Vagina (tissue), 2 donors: Measurements from ENCODE around the gene TXNRD1. TPM values are rescaled to one million over a fixed set of nuclear protein-coding genes. Genes with fewer than 3 reads are reported as not detected.
"Not testable (repeated sequence)": the region's sequence is repeated elsewhere in the genome, so short reads cannot be mapped to it uniquely, and the experiment has no call there.

Experiments used
- DNase-seq, 2 donors: peaks; one replicate each; pipeline ENCODE4 v3.0.0-alpha.2; 2017; ENCODE audit errors: extremely low spot score in 2 of 2
- H3K27ac ChIP-seq: fragments of 200-600 bp; sonication (generic); one replicate; pipeline ENCODE4 v1.5.1; 2019
- H3K27me3 ChIP-seq: fragments of 200-600 bp; sonication (generic); one replicate; pipeline ENCODE4 v1.5.1; 2019
- H3K36me3 ChIP-seq, 2 donors: fragments of 200-600 bp; sonication (generic); one replicate each; pipeline ENCODE4 v1.5.1; 2017 to 2019
- H3K4me1 ChIP-seq: fragments of 200-600 bp; sonication (generic); one replicate; pipeline ENCODE4 v1.5.1; 2019
- H3K4me3 ChIP-seq, 2 donors: fragments of 200-600 bp; sonication (generic); 1 replicate in 1 of 2; 2 replicates in 1 of 2; pipeline ENCODE4 v1.5.1; 2016 to 2019
- H3K9me3 ChIP-seq: fragments of 200-600 bp; sonication (generic); one replicate; pipeline ENCODE4 v1.5.1; 2019
- CTCF ChIP-seq, 3 experiments: fragments of 450-650 bp in 2 of 3; fragments of 200-600 bp in 1 of 3; sonication (generic) in 1 of 3; IDR thresholded peaks; one replicate each; pipeline ENCODE4 v1.5.1; 2017 to 2019; ENCODE audit warnings: antibody characterized with exemption in 3 of 3, mild to moderate bottlenecking in 2 of 3, moderate library complexity in 2 of 3
- POLR2A ChIP-seq, 2 donors: fragments of 450-650 bp; IDR thresholded peaks; one replicate each; pipeline ENCODE4 v1.6.1; 2017; ENCODE audit warnings: antibody characterized with exemption in 2 of 2, mild to moderate bottlenecking in 2 of 2, moderate library complexity in 2 of 2
- POLR2AphosphoS5 ChIP-seq, 2 donors: sonication (generic); formaldehyde crosslinking; IDR thresholded peaks; one replicate each; pipeline ENCODE4 v1.9.0; 2017; ENCODE audit warnings: antibody characterized with exemption in 2 of 2, mild to moderate bottlenecking in 2 of 2, low read depth in 1 of 2; ENCODE audit not compliant: insufficient read depth in 1 of 2
- intact Hi-C: fragments of 100-400 bp; cut with DNase I; formaldehyde crosslinking; loops from one replicate; pipeline ENCODE4 v1.15.1; 2023
- total RNA-seq: library from RNA; depleted of rRNA; stranded (reverse); fragments of >200 nt; gene quantifications from one replicate; pipeline ENCODE4 v1.2.3, GENCODE V29; 2016

Gene TXNRD1
- total RNA-seq, 1 donor from 2014 or later: 144 TPM

DNA sequence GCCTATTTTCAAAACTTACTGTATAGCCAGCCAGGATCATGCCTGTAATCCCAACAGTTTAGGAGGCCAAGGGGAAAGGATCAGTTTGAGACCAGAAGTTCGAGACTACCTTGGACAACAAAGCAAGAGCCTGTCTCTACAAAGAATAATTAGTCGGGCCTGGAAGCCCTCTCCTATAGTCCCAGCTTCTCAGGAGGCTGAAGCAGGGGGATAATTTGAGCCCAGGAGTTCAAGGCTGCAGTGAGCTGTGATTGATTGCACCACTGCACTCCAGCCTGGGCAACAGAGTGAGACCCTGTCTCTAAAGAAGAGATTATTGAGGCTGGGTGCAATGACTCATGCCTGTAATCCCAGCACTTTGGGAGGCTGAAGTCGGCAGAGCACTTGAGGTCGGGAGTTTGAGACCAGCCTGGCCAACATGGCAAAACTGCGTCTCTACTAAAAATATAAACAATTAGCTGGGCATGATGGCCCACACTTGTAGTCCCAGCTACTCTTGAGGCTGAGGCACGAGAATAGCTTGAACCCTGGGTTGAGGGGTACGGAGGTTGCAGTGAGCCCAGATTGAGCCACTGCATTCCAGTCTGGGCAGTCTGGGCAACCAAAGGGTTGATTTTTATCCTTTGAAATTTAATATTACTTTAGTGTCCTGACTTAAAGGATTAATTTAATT lies 102.1 kb downstream of the TXNRD1 start:
- TF ChIP-seq POLR2AphosphoS5 (IDR thresholded peaks at IDR 0.05; ENCODE audit: insufficient read depth in 1 of 2, low read depth in 1 of 2): no peak
- TF ChIP-seq CTCF (IDR thresholded peaks at IDR 0.05): no peak
- TF ChIP-seq POLR2A (IDR thresholded peaks at IDR 0.05): no peak
- Histone ChIP-seq H3K4me3 (no peak overlapping the region), H3K4me1 (no peaks in the 10 kb centered on the region), H3K36me3 (peaks cover 4 to 89% of the 10 kb centered on the region in 2 donors), H3K27me3 (no peaks in the 10 kb centered on the region), H3K27ac (no peak overlapping the region), H3K9me3 (no peaks in the 10 kb centered on the region)
- intact Hi-C loops: no loop called here
- DNase-seq: no peak

DNA sequence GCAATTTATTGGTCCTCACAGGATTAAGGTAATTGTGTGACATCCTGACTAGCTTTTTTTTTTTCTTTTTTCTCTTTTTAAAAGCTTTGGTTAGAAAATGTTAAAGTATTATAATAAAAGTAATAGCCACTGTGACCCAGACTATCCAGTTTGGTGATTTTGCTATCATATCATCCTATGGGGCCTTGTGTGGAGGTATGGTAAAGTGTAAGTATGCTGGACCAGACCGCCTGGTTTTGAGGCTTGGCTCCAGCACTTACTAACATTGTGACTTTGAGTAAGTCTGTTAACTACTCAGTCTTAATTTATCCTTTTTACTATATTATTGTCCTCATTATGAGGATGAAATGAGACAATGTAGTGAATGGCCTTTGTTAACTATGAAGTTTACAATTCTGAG lies 103.4 kb downstream of the TXNRD1 start:
- H3K9me3 ChIP-seq: no peaks in the 10 kb centered on the region
- no peak overlapping the region for H3K27ac ChIP-seq
- H3K27me3 ChIP-seq: no peaks in the 10 kb centered on the region
- H3K4me3 ChIP-seq: no peak overlapping the region
- H3K36me3 ChIP-seq: peaks cover 4 to 79% of the 10 kb centered on the region in 2 donors
- no peaks in the 10 kb centered on the region for H3K4me1 ChIP-seq
- TF ChIP-seq CTCF (IDR thresholded peaks at IDR 0.05): no peak
- no peak for TF ChIP-seq POLR2AphosphoS5 (IDR thresholded peaks at IDR 0.05; ENCODE audit: insufficient read depth in 1 of 2, low read depth in 1 of 2)
- no peak for TF ChIP-seq POLR2A (IDR thresholded peaks at IDR 0.05)
- intact Hi-C loops: no loop called here
- no peak for DNase-seq

GRCh38 chr12:104319918-104320626 lies 104.5 kb downstream of the TXNRD1 start:
- intact Hi-C loops: no loop called here
- Histone ChIP-seq H3K4me3 (no peak overlapping the region), H3K27ac (no peak overlapping the region), H3K4me1 (no peaks in the 10 kb centered on the region), H3K27me3 (no peaks in the 10 kb centered on the region), H3K9me3 (no peaks in the 10 kb centered on the region), H3K36me3 (peaks cover 4 to 79% of the 10 kb centered on the region in 2 donors)
- TF ChIP-seq CTCF (IDR thresholded peaks at IDR 0.05): no peak
- no peak for TF ChIP-seq POLR2AphosphoS5 (IDR thresholded peaks at IDR 0.05; ENCODE audit: insufficient read depth in 1 of 2, low read depth in 1 of 2)
- no peak for DNase-seq

GRCh38 chr12:104320627-104321024 lies 105.0 kb downstream of the TXNRD1 start:
- H3K4me1 ChIP-seq: no peaks in the 10 kb centered on the region
- peaks cover 4 to 79% of the 10 kb centered on the region in 2 donors for H3K36me3 ChIP-seq
- no peak overlapping the region for H3K4me3 ChIP-seq
- DNase-seq: no peak
- H3K27me3 ChIP-seq: no peaks in the 10 kb centered on the region
- intact Hi-C loops: no loop called here
- no peaks in the 10 kb centered on the region for H3K9me3 ChIP-seq
- H3K27ac ChIP-seq: no peak overlapping the region
- no peak for TF ChIP-seq POLR2AphosphoS5 (IDR thresholded peaks at IDR 0.05; ENCODE audit: insufficient read depth in 1 of 2, low read depth in 1 of 2)
- no peak for TF ChIP-seq CTCF (IDR thresholded peaks at IDR 0.05)
- no peak for TF ChIP-seq POLR2A (IDR thresholded peaks at IDR 0.05)

- peaks cover 4 to 79% of the 10 kb centered on the region in 2 donors for H3K36me3 ChIP-seq
- no peaks in the 10 kb centered on the region for H3K4me1 ChIP-seq
- no peak for DNase-seq
- H3K9me3 ChIP-seq: no peaks in the 10 kb centered on the region
- intact Hi-C loops: no loop called here
- no peaks in the 10 kb centered on the region for H3K27me3 ChIP-seq
- TF ChIP-seq CTCF (IDR thresholded peaks at IDR 0.05) (no peak), POLR2AphosphoS5 (IDR thresholded peaks at IDR 0.05; ENCODE audit: insufficient read depth in 1 of 2, low read depth in 1 of 2) (no peak), POLR2A (IDR thresholded peaks at IDR 0.05) (no peak)
- no peak overlapping the region for H3K4me3 ChIP-seq
- H3K27ac ChIP-seq: no peak overlapping the region
Observed at GRCh38 chr12:104321949-104322348, 106.4 kb downstream of the TXNRD1 start.

- intact Hi-C loops: not testable (repeated sequence)
- peaks cover 4 to 82% of the 10 kb centered on the region in 2 donors for H3K36me3 ChIP-seq
Observed at GRCh38 chr12:104322533-104322932, 107.0 kb downstream of the TXNRD1 start.

More at GRCh38 chr12:104322533-104322932, 107.0 kb downstream of the TXNRD1 start:
- H3K4me3 ChIP-seq, H3K4me1 ChIP-seq, H3K27me3 ChIP-seq, DNase-seq, H3K27ac ChIP-seq, H3K9me3 ChIP-seq: not testable (repeated sequence)
